Activated T-helper 1 cell treated with anti-CD3 and anti-CD28 coated beads, Interleukin-12 subunit alpha, Interleukin-12 subunit beta, Interleukin-2, Interleukin-4 antibody, amounts not matched to agents 30 ng/mL and 10 ng/mL and 1 ng/mL, durations not matched to agents 14 hours and 24 hours and 36 hours (primary cell): ENCODE results near the gene MACC1. TPM values are rescaled to one million over a fixed set of nuclear protein-coding genes. Genes with fewer than 3 reads are reported as not detected.
"Not testable (repeated sequence)": the region's sequence is repeated elsewhere in the genome, so short reads cannot be mapped to it uniquely, and the experiment has no call there.

Experiments used
- DNase-seq: peaks from one replicate; pipeline ENCODE4 v3.0.0; 2021; ENCODE audit warnings: low spot score
- H3K27ac Mint-ChIP-seq: one replicate; pipeline ENCODE4 v1.8.0; 2021; ENCODE audit warnings: mild to moderate bottlenecking, mixed read lengths
- H3K27me3 Mint-ChIP-seq: one replicate; pipeline ENCODE4 v1.8.0; 2022; ENCODE audit warnings: mild to moderate bottlenecking, moderate library complexity, mixed read lengths; ENCODE audit not compliant: insufficient read depth
- H3K36me3 Mint-ChIP-seq: one replicate; pipeline ENCODE4 v1.8.0; 2021; ENCODE audit warnings: low read depth, mixed read lengths
- H3K4me1 Mint-ChIP-seq: one replicate; pipeline ENCODE4 v1.8.0; 2021; ENCODE audit warnings: low read depth, mixed read lengths
- H3K4me3 Mint-ChIP-seq: one replicate; pipeline ENCODE4 v1.8.0; 2021; ENCODE audit warnings: mild to moderate bottlenecking, moderate library complexity, mixed read lengths
- H3K9me3 Mint-ChIP-seq: one replicate; pipeline ENCODE4 v1.8.0; 2021; ENCODE audit warnings: mixed read lengths
- intact Hi-C: fragments of 100-400 bp; cut with micrococcal nuclease; formaldehyde crosslinking; loops from one replicate; pipeline ENCODE4 v1.15.1; 2024
- total RNA-seq: library from RNA; stranded (reverse); gene quantifications from 2 replicates; pipeline ENCODE4 v1.2.3, GENCODE V29; 2022

The MACC1 gene
- total RNA-seq, 1 donor from 2014 or later = not detected

DNA sequence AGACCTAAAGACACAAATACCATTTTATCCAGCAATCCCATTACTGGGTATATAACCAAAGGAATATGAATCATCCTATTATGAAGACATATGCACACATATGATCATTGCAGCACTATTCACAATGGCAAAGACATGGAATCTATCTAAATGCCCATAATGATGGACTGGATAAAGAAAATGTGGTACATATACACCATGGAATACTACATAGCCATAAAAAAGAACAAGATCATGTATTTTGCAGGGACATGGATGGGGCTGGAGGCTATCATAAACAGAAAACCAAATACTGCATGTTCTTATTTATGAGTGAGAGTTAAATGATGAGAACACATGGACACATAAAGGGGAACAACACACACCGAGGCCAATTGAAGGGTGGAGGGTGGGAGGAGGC lies 3.8 kb downstream of the MACC1 start:
- H3K27ac Mint-ChIP-seq = no peak overlapping the region
- no peak for DNase-seq
- H3K4me3 Mint-ChIP-seq = no peak overlapping the region
- no peaks in the 10 kb centered on the region for H3K27me3 Mint-ChIP-seq
- no peaks in the 10 kb centered on the region for H3K4me1 Mint-ChIP-seq
- H3K9me3 Mint-ChIP-seq = peaks cover 5% of the 10 kb centered on the region
- intact Hi-C loops = no loop called here
- H3K36me3 Mint-ChIP-seq = no peaks in the 10 kb centered on the region

DNA sequence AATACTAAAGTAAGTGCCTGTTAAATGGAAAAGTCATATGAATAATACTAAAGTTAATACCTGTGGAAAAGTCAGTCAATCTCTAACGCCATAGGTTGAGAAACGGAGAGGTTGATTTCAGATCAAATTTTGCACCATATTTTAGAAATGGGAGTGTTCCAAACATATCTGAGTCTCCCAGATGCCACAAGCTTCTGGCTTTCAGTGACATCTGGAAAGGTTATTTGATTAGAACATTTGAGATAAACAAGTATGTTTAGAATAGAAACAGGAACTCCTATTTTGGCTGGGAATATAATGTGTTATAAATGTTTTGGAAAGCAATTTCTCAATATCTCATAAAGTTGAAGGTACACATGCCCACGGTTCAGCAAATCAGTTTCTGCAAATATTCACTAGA lies 5.8 kb downstream of the MACC1 start:
- DNase-seq = no peak
- Mint-ChIP-seq H3K4me3 (no peak overlapping the region), H3K36me3 (no peaks in the 10 kb centered on the region), H3K27me3 (no peaks in the 10 kb centered on the region), H3K9me3 (peaks cover 11% of the 10 kb centered on the region), H3K27ac (no peak overlapping the region), H3K4me1 (no peaks in the 10 kb centered on the region)
- intact Hi-C loops = no loop called here

DNA sequence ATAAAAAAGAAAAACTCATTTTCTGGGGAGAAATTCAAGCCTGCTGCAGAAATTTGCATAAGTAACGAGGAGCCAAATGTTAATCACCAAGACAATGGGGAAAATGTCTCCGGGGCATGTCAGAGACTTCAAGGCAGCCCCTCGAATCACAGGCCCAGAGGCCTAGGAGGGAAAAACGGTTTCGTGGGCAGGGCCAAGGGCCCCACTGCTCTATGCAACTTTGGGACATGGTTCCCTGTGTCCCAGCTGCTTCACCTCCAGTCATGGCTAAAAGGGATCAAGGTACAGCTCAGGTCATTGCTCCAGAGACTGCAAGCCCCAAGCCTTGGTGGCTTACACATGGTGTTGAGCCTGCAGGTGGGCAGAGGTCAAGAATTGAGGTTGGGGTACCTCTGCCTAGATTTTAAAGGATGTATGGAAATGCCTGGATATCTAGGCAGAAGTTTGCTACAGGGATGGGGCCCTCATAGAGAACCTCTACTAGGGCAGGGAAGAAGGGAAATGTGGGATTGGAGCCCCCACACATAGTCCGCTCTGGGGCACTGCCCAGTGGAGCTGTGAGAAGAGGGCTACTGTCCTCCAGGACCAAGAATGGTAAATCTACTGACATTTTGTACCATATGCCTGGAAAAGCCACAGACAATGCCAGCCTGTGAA lies 8.4 kb downstream of the MACC1 start:
- Mint-ChIP-seq H3K27me3 (no peaks in the 10 kb centered on the region), H3K36me3 (no peaks in the 10 kb centered on the region), H3K4me1 (no peaks in the 10 kb centered on the region), H3K9me3 (peaks cover 11% of the 10 kb centered on the region), H3K4me3 (no peak overlapping the region), H3K27ac (no peak overlapping the region)
- intact Hi-C loops = no loop called here
- DNase-seq = no peak

DNA sequence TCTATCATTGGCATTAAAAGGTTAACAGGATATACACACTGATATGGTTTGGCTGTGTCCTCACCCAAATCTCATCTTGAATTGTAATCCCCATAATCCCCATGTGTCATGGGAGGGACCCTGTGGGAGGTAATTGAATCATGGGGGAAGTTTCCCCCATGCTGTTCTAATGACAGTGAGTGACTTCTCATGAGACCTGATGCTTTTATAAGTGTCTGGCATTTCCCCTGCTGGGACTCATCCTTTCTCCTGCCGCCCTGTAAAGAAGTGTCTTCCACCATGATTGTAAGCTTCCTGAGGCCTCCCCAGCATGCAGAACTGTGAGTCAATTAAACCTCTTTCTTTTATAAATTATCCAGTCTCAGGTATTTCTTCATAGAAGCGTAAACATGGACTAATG lies 9.4 kb downstream of the MACC1 start:
- H3K36me3 Mint-ChIP-seq, H3K4me3 Mint-ChIP-seq, H3K27me3 Mint-ChIP-seq, H3K27ac Mint-ChIP-seq, H3K4me1 Mint-ChIP-seq, DNase-seq, intact Hi-C loops: not testable (repeated sequence)
- H3K9me3 Mint-ChIP-seq = peaks cover 11% of the 10 kb centered on the region

DNA sequence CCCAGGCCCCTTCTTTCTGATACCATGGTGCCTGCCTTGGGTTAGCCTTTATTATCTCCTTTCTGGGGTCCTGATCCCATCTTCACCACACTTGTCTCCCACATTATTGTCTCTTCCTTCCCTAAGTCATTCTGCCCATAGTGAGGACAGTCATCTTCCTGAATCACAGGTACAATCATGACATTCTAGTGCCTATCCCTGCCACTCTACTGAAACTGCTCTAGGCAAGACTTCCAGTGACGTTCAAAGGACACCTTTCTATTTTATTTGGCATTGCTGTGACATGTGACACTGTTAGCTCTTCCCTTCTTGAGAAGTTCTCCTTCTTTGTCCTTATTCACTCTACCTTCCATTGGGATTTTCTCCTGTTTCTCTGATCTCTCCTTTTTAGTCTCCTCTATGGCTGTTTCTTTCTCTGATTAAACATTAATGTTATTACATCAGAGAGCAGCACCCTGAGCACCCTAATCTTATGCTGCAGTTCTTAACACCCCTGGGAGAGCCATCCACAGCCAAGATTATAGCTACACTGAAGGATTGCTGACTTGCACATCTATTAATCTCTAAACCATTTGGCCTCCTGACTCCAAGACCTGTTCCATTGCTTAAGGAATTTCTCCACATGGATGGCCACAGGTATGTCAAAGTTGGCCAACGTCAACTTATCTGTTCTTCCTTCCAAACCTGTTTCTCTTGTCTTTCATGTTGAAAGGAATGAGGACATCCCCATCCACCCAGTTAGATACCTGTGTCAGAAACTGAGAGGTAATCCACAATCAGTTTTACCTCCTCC lies 10.9 kb downstream of the MACC1 start:
- H3K36me3 Mint-ChIP-seq = no peaks in the 10 kb centered on the region
- no peaks in the 10 kb centered on the region for H3K27me3 Mint-ChIP-seq
- no peak for DNase-seq
- H3K9me3 Mint-ChIP-seq = peaks cover 11% of the 10 kb centered on the region
- intact Hi-C loops = no loop called here
- H3K4me1 Mint-ChIP-seq = no peaks in the 10 kb centered on the region
- no peak overlapping the region for H3K4me3 Mint-ChIP-seq
- no peak overlapping the region for H3K27ac Mint-ChIP-seq

DNA sequence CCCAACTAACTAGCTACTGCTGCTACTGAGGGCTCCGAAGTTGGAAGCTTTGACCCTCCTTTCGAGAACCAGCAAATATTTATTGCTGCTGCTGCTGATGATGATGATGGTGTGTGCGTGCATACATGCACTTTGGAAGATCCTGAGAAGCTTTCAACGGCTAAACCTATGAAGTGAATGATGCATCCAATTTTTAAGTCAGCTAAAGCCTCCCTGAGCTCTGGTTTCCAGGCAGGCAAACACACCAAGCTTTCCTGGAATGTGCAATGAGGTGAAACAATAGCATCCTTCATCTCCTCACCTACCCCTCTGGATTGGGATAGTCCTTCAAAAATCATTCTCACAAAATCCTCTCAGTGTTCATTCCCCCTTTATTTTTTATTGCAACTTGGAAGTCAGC lies 13.9 kb downstream of the MACC1 start:
- H3K4me1 Mint-ChIP-seq = peaks cover 5% of the 10 kb centered on the region
- DNase-seq = no peak
- no peaks in the 10 kb centered on the region for H3K27me3 Mint-ChIP-seq
- peaks cover 5% of the 10 kb centered on the region for H3K9me3 Mint-ChIP-seq
- H3K27ac Mint-ChIP-seq = no peak overlapping the region
- intact Hi-C loops = no loop called here
- H3K4me3 Mint-ChIP-seq = no peak overlapping the region
- H3K36me3 Mint-ChIP-seq = no peaks in the 10 kb centered on the region

DNA sequence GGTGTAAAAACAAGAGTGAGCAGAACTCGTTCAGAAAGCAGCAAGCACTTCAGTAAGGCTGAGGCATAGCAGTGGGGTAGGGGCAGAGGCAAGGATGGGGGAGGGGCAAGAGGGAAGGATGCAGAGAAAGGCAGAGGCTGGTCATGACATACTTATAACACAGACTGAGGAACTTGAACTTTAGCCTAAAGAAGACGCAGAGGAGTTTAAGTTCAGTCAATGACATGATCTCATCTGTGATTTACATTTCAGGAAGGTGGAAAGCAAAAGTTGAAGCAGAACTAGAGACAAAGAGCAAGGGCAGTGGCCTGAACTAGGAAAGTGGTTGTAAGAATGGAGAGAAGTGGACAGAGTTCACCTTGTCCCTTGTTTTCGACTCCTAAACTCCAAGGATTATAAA lies 15.8 kb downstream of the MACC1 start:
- no peak overlapping the region for H3K4me3 Mint-ChIP-seq
- no peaks in the 10 kb centered on the region for H3K9me3 Mint-ChIP-seq
- H3K36me3 Mint-ChIP-seq = no peaks in the 10 kb centered on the region
- no peaks in the 10 kb centered on the region for H3K27me3 Mint-ChIP-seq
- H3K27ac Mint-ChIP-seq = no peak overlapping the region
- intact Hi-C loops = no loop called here
- no peak for DNase-seq
- H3K4me1 Mint-ChIP-seq = peaks cover 5% of the 10 kb centered on the region

DNA sequence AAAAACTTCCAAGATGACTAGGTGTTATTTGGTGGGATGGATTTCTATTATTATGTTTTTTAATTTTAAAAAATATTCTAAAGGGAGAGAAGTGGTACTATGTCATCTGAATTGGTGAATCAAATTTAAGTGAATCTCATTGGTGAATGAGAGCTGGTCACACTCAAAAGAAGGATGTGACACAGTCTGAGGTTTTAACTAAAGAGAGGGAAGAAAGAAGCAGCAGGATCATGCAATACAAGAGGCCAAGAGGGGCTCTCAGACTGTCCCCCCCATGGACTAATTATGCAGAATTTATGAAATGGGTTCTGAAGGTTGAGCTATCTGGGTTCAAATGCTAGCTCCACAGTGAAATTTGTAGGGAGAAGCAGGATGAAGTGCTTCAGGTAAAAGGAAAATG lies 16.2 kb downstream of the MACC1 start:
- Mint-ChIP-seq H3K36me3 (no peaks in the 10 kb centered on the region), H3K9me3 (no peaks in the 10 kb centered on the region), H3K27me3 (no peaks in the 10 kb centered on the region), H3K4me3 (no peak overlapping the region), H3K27ac (no peak overlapping the region), H3K4me1 (peaks cover 5% of the 10 kb centered on the region)
- no peak for DNase-seq
- intact Hi-C loops = no loop called here

DNA sequence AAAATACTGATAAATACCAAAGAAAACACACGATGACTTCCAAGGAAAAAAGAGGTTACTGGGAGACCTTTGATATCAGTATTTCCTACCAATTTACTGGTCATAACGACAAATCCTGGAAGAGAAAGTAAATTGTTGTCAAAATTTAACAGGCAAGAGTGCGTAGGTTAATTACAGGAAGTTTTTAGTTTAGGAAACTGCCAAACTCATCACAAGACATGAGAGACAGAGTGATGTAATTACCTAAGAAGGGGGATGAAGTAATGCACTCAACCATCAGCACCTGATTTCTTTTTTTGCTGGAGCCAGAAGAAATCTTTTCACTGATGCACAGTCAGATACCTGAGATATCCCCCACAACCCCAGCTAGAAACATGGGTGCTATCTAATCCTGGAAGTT lies 16.8 kb downstream of the MACC1 start:
- intact Hi-C loops = no loop called here
- DNase-seq = no peak
- Mint-ChIP-seq H3K4me1 (peaks cover 5% of the 10 kb centered on the region), H3K27ac (no peak overlapping the region), H3K9me3 (no peaks in the 10 kb centered on the region), H3K36me3 (no peaks in the 10 kb centered on the region), H3K27me3 (no peaks in the 10 kb centered on the region), H3K4me3 (no peak overlapping the region)

DNA sequence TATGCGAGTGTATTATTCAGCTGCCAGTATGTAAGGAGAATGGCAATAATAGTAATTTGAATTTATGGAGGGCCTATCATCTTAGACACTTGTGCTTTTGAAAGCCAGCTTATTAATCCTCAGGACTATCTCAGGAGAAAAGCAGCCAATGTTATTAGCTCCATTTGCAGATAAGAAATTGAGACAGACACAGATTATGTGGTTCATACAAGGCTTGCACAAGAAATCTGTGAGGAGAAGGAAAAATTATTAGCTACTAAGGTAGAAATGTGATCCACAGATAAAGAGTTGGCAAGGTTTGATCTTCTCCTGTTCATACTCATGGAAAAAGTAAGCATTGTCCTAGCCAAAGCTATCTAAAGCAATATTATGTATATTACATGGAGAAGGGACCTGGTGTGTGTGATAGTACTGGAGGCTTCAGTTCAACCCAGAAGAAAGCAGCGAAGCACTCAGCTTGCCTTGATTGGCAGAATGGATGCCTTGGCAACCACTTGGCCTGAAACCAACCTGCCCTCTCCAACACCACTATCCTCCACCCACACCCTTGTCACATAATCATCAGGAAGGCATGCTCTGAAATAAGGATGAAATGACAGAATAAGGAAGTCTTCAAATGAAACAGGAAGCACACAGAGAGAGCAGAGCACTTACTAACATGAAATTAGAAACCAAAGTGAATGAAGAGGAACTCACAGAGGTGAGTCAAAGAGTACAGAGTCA lies 18.0 kb downstream of the MACC1 start:
- intact Hi-C loops = no loop called here
- no peak for DNase-seq
- no peak overlapping the region for H3K4me3 Mint-ChIP-seq
- no peaks in the 10 kb centered on the region for H3K36me3 Mint-ChIP-seq
- peaks cover 5% of the 10 kb centered on the region for H3K4me1 Mint-ChIP-seq
- H3K9me3 Mint-ChIP-seq = no peaks in the 10 kb centered on the region
- no peak overlapping the region for H3K27ac Mint-ChIP-seq
- no peaks in the 10 kb centered on the region for H3K27me3 Mint-ChIP-seq

DNA sequence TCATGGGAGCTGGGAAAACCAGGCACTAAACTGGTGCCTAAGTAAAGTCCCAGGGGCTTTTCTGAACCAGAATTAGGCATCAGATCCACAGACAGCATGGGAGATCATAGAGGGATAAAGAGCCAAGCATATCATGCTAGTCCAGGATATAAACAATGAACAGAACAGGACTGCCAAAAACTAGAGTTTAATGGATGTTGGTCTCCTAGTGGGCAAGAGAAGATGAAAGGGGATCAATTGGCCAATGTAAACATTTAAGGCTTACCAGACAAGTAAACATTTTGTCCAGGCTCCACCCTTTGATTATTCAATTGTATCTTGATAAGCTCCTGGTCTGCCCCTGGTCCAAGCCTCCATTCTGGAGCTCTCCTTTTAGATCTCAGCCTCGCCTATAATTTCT lies 18.9 kb downstream of the MACC1 start:
- Mint-ChIP-seq H3K27ac (no peak overlapping the region), H3K4me1 (peaks cover 5% of the 10 kb centered on the region), H3K9me3 (no peaks in the 10 kb centered on the region), H3K36me3 (no peaks in the 10 kb centered on the region), H3K27me3 (no peaks in the 10 kb centered on the region), H3K4me3 (no peak overlapping the region)
- intact Hi-C loops = no loop called here
- no peak for DNase-seq

DNA sequence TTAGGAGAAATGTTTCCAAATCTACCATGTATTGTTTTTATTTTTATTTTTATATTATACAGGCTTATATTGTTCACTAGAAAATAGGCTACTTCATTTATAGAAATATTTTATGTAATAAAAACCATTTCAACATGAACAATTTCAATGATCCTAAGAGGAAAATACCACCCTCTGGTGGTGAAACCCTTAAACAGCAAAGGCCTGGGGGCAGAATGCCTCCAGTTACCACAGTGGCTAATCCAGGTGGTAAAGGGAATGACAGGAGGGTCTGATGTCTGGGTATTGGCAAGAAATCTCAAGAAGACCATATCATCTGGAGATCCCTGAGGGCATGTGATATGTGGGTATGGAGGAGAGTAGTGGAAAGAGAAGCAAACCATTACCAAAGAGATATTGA lies 19.3 kb downstream of the MACC1 start:
- Mint-ChIP-seq H3K4me3 (no peak overlapping the region), H3K4me1 (peaks cover 5% of the 10 kb centered on the region), H3K36me3 (no peaks in the 10 kb centered on the region), H3K27ac (no peak overlapping the region), H3K9me3 (no peaks in the 10 kb centered on the region), H3K27me3 (no peaks in the 10 kb centered on the region)
- no peak for DNase-seq
- intact Hi-C loops = no loop called here

DNA sequence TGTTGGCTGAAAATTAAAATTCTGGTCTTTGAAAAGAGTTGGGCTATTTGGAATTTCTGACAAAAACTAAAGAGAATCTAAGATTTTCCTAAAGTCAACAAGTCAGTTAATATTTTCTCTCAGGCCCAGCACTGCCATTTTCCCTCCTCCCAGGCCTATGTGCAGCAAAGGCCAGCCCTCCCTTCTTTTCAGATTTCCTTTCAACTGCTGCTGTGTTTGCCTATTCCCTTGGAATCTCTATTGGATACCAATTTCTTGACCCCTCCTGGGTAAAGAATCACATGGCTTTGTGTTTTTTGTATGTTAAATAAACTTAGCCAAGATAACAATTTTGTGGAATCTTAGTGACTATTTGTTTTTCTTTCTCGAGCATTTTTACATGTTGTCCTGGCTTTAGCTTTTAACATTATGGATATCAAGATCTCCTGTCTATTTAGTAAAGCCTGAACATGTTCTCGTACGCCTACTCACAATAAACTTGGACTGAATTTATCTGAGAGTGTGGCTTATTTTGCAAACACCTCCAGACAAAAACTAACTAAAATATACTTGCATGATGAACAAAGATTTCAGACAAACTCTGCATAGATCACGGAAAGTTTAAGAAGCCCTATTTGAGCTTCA lies 19.9 kb downstream of the MACC1 start:
- no peaks in the 10 kb centered on the region for H3K9me3 Mint-ChIP-seq
- H3K27me3 Mint-ChIP-seq = peaks cover 2% of the 10 kb centered on the region
- H3K36me3 Mint-ChIP-seq = no peaks in the 10 kb centered on the region
- no peak for DNase-seq
- H3K4me3 Mint-ChIP-seq = no peak overlapping the region
- no peak overlapping the region for H3K27ac Mint-ChIP-seq
- H3K4me1 Mint-ChIP-seq = peaks cover 5% of the 10 kb centered on the region
- intact Hi-C loops = no loop called here
